GM21447 (cell line): ENCODE results near the gene CAB39.

Experiments
- ATAC-seq: cut with Tn5 transposase; IDR thresholded peaks from one replicate; pipeline ENCODE4 v1.9.1; 2021; ENCODE audit not compliant: unreplicated experiment

CAB39 gene

GRCh38 chr2:230849633-230850357 lies 137.2 kb downstream of the CAB39 start:
- no peak for ATAC-seq

GRCh38 chr2:230850358-230850658 lies 137.7 kb downstream of the CAB39 start:
- no peak for ATAC-seq

GRCh38 chr2:230852113-230852512 lies 139.5 kb downstream of the CAB39 start:
- no peak for ATAC-seq

GRCh38 chr2:230861552-230862255 lies 149.1 kb downstream of the CAB39 start:
- no peak for ATAC-seq

GRCh38 chr2:230862292-230862691 lies 149.7 kb downstream of the CAB39 start:
- ATAC-seq: no peak

- no peak for ATAC-seq
Measured at GRCh38 chr2:230863031-230863430, 150.4 kb downstream of the CAB39 start.

GRCh38 chr2:230863442-230864121 lies 150.9 kb downstream of the CAB39 start:
- no peak for ATAC-seq

GRCh38 chr2:230864122-230864604 lies 151.5 kb downstream of the CAB39 start:
- ATAC-seq: no peak

GRCh38 chr2:230864605-230865306 lies 152.1 kb downstream of the CAB39 start, which contains the start of gene ITM2C:
Gene ITM2C (plus strand): TSS chr2:230864942. CDS start chr2:230865026, 84 bp downstream.
- peak; percentile 54 for ATAC-seq

GRCh38 chr2:230865307-230865765 lies 152.7 kb downstream of the CAB39 start:
- no peak for ATAC-seq

GRCh38 chr2:230865766-230866755 lies 153.4 kb downstream of the CAB39 start:
- ATAC-seq: no peak

GRCh38 chr2:230866756-230867523 lies 154.3 kb downstream of the CAB39 start:
- ATAC-seq: no peak

- no peak for ATAC-seq
Measured at GRCh38 chr2:230868161-230868946, 155.7 kb downstream of the CAB39 start.

GRCh38 chr2:230868947-230869913 lies 156.6 kb downstream of the CAB39 start:
- no peak for ATAC-seq

- ATAC-seq: no peak
Measured at GRCh38 chr2:230869914-230870543, 157.4 kb downstream of the CAB39 start.
